HG03432 (cell line): Measurements from ENCODE around the gene GOLIM4.
A peak's percentile ranks its signal among the peaks of the same experiment; 100 is the strongest.
"Not testable (repeated sequence)": the region's sequence is repeated elsewhere in the genome, so short reads cannot be mapped to it uniquely, and the experiment has no call there.

Source experiments
- ATAC-seq: cut with Tn5 transposase; IDR thresholded peaks from one replicate; pipeline ENCODE4 v1.9.1; 2021; ENCODE audit warnings: mild to moderate bottlenecking, moderate library complexity; ENCODE audit not compliant: unreplicated experiment

Gene GOLIM4

DNA sequence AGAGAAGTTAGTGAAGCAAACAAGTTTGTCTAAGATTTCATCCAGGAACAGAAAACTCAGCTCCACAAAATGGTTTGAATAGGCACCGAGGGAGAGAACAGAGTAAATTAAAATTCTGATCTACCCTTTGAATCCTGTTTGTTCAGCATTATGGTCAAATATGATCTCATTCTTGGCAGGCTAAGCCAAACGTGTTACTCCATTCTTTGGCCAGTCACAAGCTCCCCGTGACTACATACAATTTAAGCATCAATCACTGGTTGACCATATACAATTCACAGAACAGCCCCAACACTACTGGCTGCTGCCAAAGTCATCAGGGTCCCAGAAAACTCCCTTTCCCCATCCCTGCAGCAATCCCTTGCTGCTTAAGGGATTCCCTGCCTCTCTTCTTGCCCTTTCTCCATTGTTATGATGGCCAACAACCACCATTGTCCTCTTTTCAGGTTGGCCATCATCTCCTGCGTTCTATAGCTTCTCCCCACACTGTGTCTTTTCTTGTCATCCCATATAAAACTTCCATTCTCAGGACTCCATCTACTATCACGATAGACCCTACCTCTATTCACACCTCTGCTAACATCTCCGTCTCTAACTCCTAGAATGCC, 46.3 kb downstream of the GOLIM4 start:
- no peak for ATAC-seq

DNA sequence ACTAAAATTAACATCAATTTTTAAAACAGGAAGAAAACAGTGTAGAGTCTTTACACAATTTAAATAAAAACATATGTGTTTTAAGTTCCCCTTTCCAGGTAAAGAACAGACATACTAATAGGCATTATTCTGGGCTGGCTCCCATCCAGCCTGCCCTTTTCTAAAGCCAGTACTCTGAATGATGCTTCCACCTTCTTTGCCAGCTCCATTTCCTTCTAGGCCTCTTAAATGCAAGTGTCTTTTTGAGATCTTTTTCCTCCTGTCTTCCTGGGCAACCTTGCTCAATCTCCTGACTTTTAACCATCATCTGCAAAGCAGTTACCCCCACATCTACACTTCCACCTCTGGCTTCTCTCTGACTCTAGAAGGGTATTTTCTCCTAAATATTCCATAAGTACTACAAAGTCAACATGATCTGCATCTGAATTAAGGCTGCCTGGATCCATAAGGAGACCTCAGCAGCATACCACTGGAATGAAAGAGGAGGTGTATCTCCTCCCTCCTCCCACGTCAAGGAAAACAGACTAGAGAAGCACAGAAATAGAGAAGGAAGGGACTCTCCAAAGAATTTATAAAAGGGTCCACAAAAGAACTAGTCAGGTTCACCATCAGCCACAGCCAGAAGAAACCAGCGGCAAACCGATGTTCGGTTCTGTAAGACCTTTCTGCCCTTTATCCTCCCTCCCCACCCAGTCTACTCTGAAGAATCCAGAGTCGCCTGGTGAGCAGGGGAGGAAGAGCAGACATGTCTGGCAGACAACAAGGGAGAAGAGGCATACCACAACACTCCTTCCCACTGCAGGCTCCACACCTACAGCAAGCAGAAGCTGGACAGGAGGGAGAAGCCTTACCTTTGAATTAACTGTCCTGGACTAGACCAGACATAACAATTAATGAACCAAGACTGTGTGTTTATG, 47.1 kb downstream of the GOLIM4 start:
- no peak for ATAC-seq

GRCh38 chr3:168047936-168048335, 47.8 kb downstream of the GOLIM4 start:
- ATAC-seq = no peak

GRCh38 chr3:168047190-168047795, 48.4 kb downstream of the GOLIM4 start:
- peak; percentile 69 for ATAC-seq

- ATAC-seq = no peak
Measured at GRCh38 chr3:168044049-168044448, 51.7 kb downstream of the GOLIM4 start.

GRCh38 chr3:168040607-168041208, 55.0 kb downstream of the GOLIM4 start:
- ATAC-seq = peak; percentile 82

DNA sequence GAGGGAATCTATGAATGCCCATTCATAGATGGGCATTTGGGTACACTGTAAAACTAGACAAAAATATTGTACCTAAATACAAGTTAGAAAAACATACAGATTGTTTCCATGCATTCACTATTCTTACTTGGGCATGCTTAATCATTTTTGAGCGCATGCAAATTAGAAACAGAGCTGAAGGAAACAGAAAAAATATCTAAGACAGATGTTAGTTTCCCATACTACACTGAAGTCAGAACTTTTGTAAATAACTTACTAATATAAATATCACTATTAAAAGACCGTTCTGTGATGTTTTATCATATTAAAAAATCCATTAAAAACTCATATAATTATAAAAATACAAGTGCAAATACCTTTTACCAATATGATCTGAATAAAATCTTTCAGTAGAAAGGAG, 58.7 kb downstream of the GOLIM4 start:
- no peak for ATAC-seq

GRCh38 chr3:168036619-168037018, 59.1 kb downstream of the GOLIM4 start:
- ATAC-seq = no peak

GRCh38 chr3:168034152-168034928, 61.4 kb downstream of the GOLIM4 start:
- ATAC-seq = no peak

DNA sequence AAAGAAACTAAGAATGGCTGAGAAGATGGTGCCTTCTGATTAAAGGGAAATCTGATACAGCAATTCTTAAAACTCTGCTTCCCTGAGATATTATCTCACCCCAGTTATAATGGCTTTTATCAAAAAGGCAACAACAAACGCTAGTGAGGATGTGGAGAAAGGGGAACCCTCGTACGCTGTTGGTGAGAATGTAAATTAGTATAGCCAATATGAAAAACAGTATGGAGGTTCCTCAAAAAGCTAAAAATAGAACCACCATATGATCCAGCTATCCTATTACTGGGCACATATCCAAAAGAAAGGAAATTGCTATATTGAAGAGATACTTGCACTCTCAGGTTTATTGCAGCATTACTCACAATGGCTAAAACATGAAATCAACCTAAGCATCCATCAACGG, 65.1 kb downstream of the GOLIM4 start:
- ATAC-seq = no peak

- no peak for ATAC-seq
Measured at GRCh38 chr3:168029705-168030104, 66.0 kb downstream of the GOLIM4 start.

- no peak for ATAC-seq
Measured at GRCh38 chr3:168028086-168028485, 67.6 kb downstream of the GOLIM4 start.

GRCh38 chr3:168026764-168027163, 69.0 kb downstream of the GOLIM4 start:
- no peak for ATAC-seq

GRCh38 chr3:168025076-168025475, 70.6 kb downstream of the GOLIM4 start:
- no peak for ATAC-seq

DNA sequence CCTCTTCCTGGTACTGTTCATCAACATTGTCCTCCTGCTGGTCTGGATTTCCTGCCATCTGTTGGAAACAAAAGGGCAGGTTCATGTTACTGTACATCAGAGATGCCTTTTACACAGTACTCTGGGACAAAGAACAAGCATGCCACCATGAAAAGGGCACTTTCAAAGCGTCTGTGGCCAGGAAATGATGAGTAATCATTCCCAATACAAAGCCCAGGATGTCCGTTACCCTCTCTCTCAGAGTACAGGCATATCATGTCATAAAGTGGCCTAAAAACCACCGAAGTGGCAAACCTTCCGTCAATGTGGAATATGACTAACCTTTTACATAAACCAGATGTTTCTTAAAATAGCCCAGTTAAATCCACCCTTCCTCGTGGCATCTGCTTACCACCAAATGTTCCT, 71.2 kb downstream of the GOLIM4 start:
- ATAC-seq = peak; percentile 71

GRCh38 chr3:168021737-168022450, 73.8 kb downstream of the GOLIM4 start:
- ATAC-seq = no peak

GRCh38 chr3:168011280-168011679, 84.4 kb downstream of the GOLIM4 start:
- not testable (repeated sequence) for ATAC-seq

GRCh38 chr3:168006584-168006983, 89.1 kb downstream of the GOLIM4 start:
- ATAC-seq = no peak

DNA sequence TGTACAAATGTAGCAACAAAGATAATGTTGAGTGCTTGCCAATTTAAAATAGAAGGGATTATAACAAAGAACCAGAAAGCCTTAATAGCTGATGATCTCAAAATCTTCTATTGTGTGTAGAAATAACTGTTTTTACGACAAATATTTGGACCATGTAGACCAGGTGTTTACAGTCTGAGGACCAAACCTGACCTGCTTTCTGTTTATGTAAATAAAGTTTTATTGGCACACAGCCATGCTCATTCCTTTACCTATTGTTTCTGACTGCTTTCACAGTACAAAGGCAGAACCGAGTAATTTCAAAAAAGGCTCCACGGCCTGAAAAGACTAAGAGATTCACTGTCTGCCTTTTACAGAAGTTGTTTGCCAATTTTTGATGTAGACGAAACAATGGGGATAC, 91.8 kb downstream of the GOLIM4 start:
- no peak for ATAC-seq

DNA sequence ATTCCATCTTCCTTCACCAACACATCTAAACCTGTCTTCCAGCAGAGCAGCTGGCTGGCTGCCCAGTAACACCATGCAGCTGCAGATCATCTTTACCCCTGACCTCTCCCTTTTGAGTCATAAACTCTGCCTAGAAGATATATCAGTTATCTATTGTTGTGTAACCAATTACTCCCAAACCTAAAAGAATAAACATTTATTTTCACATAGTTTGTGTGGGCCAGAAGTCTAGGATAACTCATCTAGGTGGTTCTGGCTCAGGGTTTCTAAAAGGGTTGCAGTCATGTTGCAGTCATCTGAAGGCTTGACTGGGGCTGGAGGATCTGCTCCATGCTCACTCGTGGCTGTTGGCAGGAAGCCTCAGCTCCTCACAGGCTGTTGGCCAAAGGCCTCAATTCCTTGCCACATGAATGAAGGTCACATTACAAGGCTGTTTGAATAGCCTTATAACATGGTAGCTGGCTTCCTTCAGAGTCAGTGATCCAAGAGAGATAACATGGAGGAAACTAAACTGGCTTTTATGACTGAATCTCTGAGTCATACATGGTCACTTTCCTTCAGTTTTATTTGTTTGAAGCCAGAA, 92.8 kb downstream of the GOLIM4 start:
- no peak for ATAC-seq
